Skeletal muscle tissue (tissue), 4 donors: ENCODE data around the gene CCL21. TPM values are rescaled to one million over a fixed set of nuclear protein-coding genes. Genes with fewer than 3 reads are reported as not detected.

ENCODE experiments used
- H3K27ac ChIP-seq: one replicate; pipeline ENCODE4 v1.7.0; 2013; ENCODE audit warnings: mild to moderate bottlenecking, low read depth, low read length, inconsistent platforms
- H3K27me3 ChIP-seq, 3 donors: one replicate each; pipeline ENCODE4 v1.7.0; 2013; ENCODE audit warnings: low read length in 3 of 3; ENCODE audit not compliant: control insufficient read depth in 3 of 3, insufficient read depth in 3 of 3
- H3K36me3 ChIP-seq, 3 donors: one replicate each; pipeline ENCODE4 v1.7.0; 2013; ENCODE audit warnings: low read length in 3 of 3; ENCODE audit not compliant: control insufficient read depth in 3 of 3, insufficient read depth in 3 of 3
- H3K4me1 ChIP-seq, 3 donors: one replicate each; pipeline ENCODE4 v1.7.0; 2013; ENCODE audit warnings: low read length in 3 of 3, mild to moderate bottlenecking in 3 of 3; ENCODE audit not compliant: control insufficient read depth in 3 of 3, insufficient read depth in 3 of 3
- H3K4me3 ChIP-seq, 3 donors: one replicate each; pipeline ENCODE4 v1.7.0; 2013; ENCODE audit warnings: low read length in 3 of 3
- H3K9ac ChIP-seq, 3 donors: one replicate each; pipeline ENCODE4 v1.7.0; 2013; ENCODE audit warnings: low read length in 3 of 3, mild to moderate bottlenecking in 3 of 3, moderate library complexity in 2 of 3, low read depth in 1 of 3
- H3K9me3 ChIP-seq, 3 donors: one replicate each; pipeline ENCODE4 v1.7.0; 2013; ENCODE audit warnings: low read length in 3 of 3; ENCODE audit not compliant: control insufficient read depth in 3 of 3
- total RNA-seq: library from RNA; depleted of rRNA; stranded (reverse); fragments of >200 nt; gene quantifications from one replicate; pipeline ENCODE4 v1.2.3, GENCODE V29; 2014
- donor health status: Osteomylitis.

CCL21 gene
- total RNA-seq, 1 donor from 2014 or later, result 15.7 TPM

- Histone ChIP-seq H3K36me3 (no peaks in the 10 kb centered on the region), H3K9me3 (no peaks in the 10 kb centered on the region), H3K4me3 (no peak overlapping the region)
Measured at GRCh38 chr9:34675048-34675714, 34.8 kb downstream of the CCL21 start.

GRCh38 chr9:34674440-34674839 lies 35.5 kb downstream of the CCL21 start:
- no peak overlapping the region for H3K9ac ChIP-seq
- peaks cover 0 to 7% (median 4%) of the 10 kb centered on the region in 3 donors for H3K4me1 ChIP-seq
- H3K9me3 ChIP-seq, result no peaks in the 10 kb centered on the region
- peaks cover 0 to 1% (median under 1%) of the 10 kb centered on the region in 3 donors for H3K36me3 ChIP-seq
- H3K4me3 ChIP-seq, result no peak overlapping the region
- no peak overlapping the region for H3K27ac ChIP-seq
- no peaks in the 10 kb centered on the region for H3K27me3 ChIP-seq

More at GRCh38 chr9:34675048-34675714, 34.8 kb downstream of the CCL21 start:
- H3K27ac ChIP-seq, result no peak overlapping the region
- H3K4me1 ChIP-seq, result peaks cover 0 to 7% (median 4%) of the 10 kb centered on the region in 3 donors
- H3K9ac ChIP-seq, result no peak overlapping the region
- H3K27me3 ChIP-seq, result no peaks in the 10 kb centered on the region

GRCh38 chr9:34671307-34671706 lies 38.6 kb downstream of the CCL21 start:
- no peak overlapping the region for H3K4me3 ChIP-seq
- H3K27ac ChIP-seq, result no peak overlapping the region
- H3K9ac ChIP-seq, result no peak overlapping the region
- no peaks in the 10 kb centered on the region for H3K27me3 ChIP-seq
- peaks cover 0 to 6% (median 3%) of the 10 kb centered on the region in 3 donors for H3K36me3 ChIP-seq
- peaks cover 0 to 15% (median 11%) of the 10 kb centered on the region in 3 donors for H3K4me1 ChIP-seq
- no peaks in the 10 kb centered on the region for H3K9me3 ChIP-seq

GRCh38 chr9:34669809-34670562 lies 40.0 kb downstream of the CCL21 start:
- no peaks in the 10 kb centered on the region for H3K27me3 ChIP-seq
- H3K4me1 ChIP-seq, result peaks cover 2 to 23% (median 12%) of the 10 kb centered on the region in 3 donors
- no peaks in the 10 kb centered on the region for H3K9me3 ChIP-seq
- H3K27ac ChIP-seq, result no peak overlapping the region
- no peak overlapping the region for H3K4me3 ChIP-seq
- H3K36me3 ChIP-seq, result peaks cover 0 to 6% (median 3%) of the 10 kb centered on the region in 3 donors
- H3K9ac ChIP-seq, result no peak overlapping the region

GRCh38 chr9:34665381-34666250 lies 44.3 kb downstream of the CCL21 start:
- peaks cover 7 to 25% (median 17%) of the 10 kb centered on the region in 3 donors for H3K4me1 ChIP-seq
- H3K9ac ChIP-seq, result peak overlapping the region; percentile 88 to 94 (median 91)
- peaks cover 9 to 23% (median 10%) of the 10 kb centered on the region in 3 donors for H3K36me3 ChIP-seq
- H3K27ac ChIP-seq, result peak overlapping the region; percentile 99
- no peaks in the 10 kb centered on the region for H3K27me3 ChIP-seq
- no peaks in the 10 kb centered on the region for H3K9me3 ChIP-seq
- peak overlapping the region; percentile 89 to 91 (median 89) for H3K4me3 ChIP-seq

- Histone ChIP-seq H3K36me3 (peaks cover 15 to 29% (median 15%) of the 10 kb centered on the region in 3 donors), H3K27me3 (no peaks in the 10 kb centered on the region)
Measured at GRCh38 chr9:34665067-34665380, 44.9 kb downstream of the CCL21 start.

GRCh38 chr9:34664281-34665066 lies 45.5 kb downstream of the CCL21 start:
- H3K9ac ChIP-seq, result peak overlapping the region; percentile 34 to 76 (median 60)
- H3K36me3 ChIP-seq, result peaks cover 18 to 35% (median 20%) of the 10 kb centered on the region in 3 donors
- peak overlapping the region; percentile 65 to 91 (median 89) for H3K4me3 ChIP-seq
- no peaks in the 10 kb centered on the region for H3K9me3 ChIP-seq
- H3K4me1 ChIP-seq, result peaks cover 7 to 25% (median 17%) of the 10 kb centered on the region in 3 donors
- H3K27me3 ChIP-seq, result no peaks in the 10 kb centered on the region
- H3K27ac ChIP-seq, result peak overlapping the region; percentile 72

More at GRCh38 chr9:34665067-34665380, 44.9 kb downstream of the CCL21 start:
- Histone ChIP-seq H3K4me1 (peaks cover 7 to 25% (median 17%) of the 10 kb centered on the region in 3 donors), H3K4me3 (peak overlapping the region; percentile 65 to 91 (median 89)), H3K9ac (peak overlapping the region; percentile 60 to 76 (median 61)), H3K27ac (peak overlapping the region; percentile 72), H3K9me3 (no peaks in the 10 kb centered on the region)

GRCh38 chr9:34663303-34663605 lies 46.7 kb downstream of the CCL21 start:
- no peak overlapping the region for H3K27ac ChIP-seq
- H3K9me3 ChIP-seq, result no peaks in the 10 kb centered on the region
- H3K36me3 ChIP-seq, result peaks cover 18 to 33% (median 21%) of the 10 kb centered on the region in 3 donors
- H3K27me3 ChIP-seq, result no peaks in the 10 kb centered on the region
- peaks cover 7 to 25% (median 17%) of the 10 kb centered on the region in 3 donors for H3K4me1 ChIP-seq
- H3K9ac ChIP-seq, result no peak overlapping the region
- H3K4me3 ChIP-seq, result no peak overlapping the region
